Stimulated activated memory B cell treated with anti-CD40 and anti-IgM and Interleukin-4, amounts not matched to agents 10 μg/mL and 1 μg/mL and 100 μg/mL, for 72 hours (primary cell): ENCODE results near the gene MYO5C.
A peak's percentile ranks its signal among the peaks of the same experiment; 100 is the strongest.
"Not testable (repeated sequence)": the region's sequence is repeated elsewhere in the genome, so short reads cannot be mapped to it uniquely, and the experiment has no call there.

Experiments
- ATAC-seq: fragments of 150-1000 bp; cut with Tn5 transposase; 2 replicates; pipeline ENCODE4 v1.10.0; 2021
- H3K27ac Mint-ChIP-seq: one replicate; pipeline ENCODE4 v1.8.0; 2022; ENCODE audit warnings: mild to moderate bottlenecking, mixed read lengths
- H3K27me3 Mint-ChIP-seq: one replicate; pipeline ENCODE4 v1.8.0; 2022; ENCODE audit warnings: mixed read lengths
- H3K36me3 Mint-ChIP-seq: one replicate; pipeline ENCODE4 v1.8.0; 2022; ENCODE audit warnings: mixed read lengths
- H3K4me1 Mint-ChIP-seq: one replicate; pipeline ENCODE4 v1.8.0; 2022; ENCODE audit warnings: mixed read lengths
- H3K4me3 Mint-ChIP-seq: one replicate; pipeline ENCODE4 v1.8.0; 2022; ENCODE audit warnings: mild to moderate bottlenecking, moderate library complexity, mixed read lengths
- H3K9me3 Mint-ChIP-seq: one replicate; pipeline ENCODE4 v1.8.0; 2022; ENCODE audit warnings: mixed read lengths

Gene MYO5C

GRCh38 chr15:52288986-52289385, 6.6 kb downstream of the MYO5C start:
- no peak for ATAC-seq
- peaks cover 44% of the 10 kb centered on the region for H3K4me1 Mint-ChIP-seq
- peaks cover 4% of the 10 kb centered on the region for H3K36me3 Mint-ChIP-seq
- H3K27me3 Mint-ChIP-seq = peaks cover 10% of the 10 kb centered on the region
- H3K4me3 Mint-ChIP-seq = no peak overlapping the region
- H3K9me3 Mint-ChIP-seq = no peaks in the 10 kb centered on the region
- peak overlapping the region; percentile 69 for H3K27ac Mint-ChIP-seq

GRCh38 chr15:52288051-52288942, 7.3 kb downstream of the MYO5C start:
- Mint-ChIP-seq H3K9me3 (no peaks in the 10 kb centered on the region), H3K27ac (peak overlapping the region; percentile 69), H3K36me3 (peaks cover 4% of the 10 kb centered on the region), H3K27me3 (peaks cover 3% of the 10 kb centered on the region), H3K4me3 (no peak overlapping the region), H3K4me1 (peaks cover 37% of the 10 kb centered on the region)
- no peak for ATAC-seq

- no peaks in the 10 kb centered on the region for H3K9me3 Mint-ChIP-seq
- H3K27me3 Mint-ChIP-seq = no peaks in the 10 kb centered on the region
- peaks cover 4% of the 10 kb centered on the region for H3K36me3 Mint-ChIP-seq
- H3K27ac Mint-ChIP-seq = peak overlapping the region; percentile 35
- peaks cover 26% of the 10 kb centered on the region for H3K4me1 Mint-ChIP-seq
- no peak overlapping the region for H3K4me3 Mint-ChIP-seq
- no peak for ATAC-seq
Observed at GRCh38 chr15:52287114-52287513, 8.5 kb downstream of the MYO5C start.

GRCh38 chr15:52285941-52286340, 9.7 kb downstream of the MYO5C start:
- not testable (repeated sequence) for H3K27ac Mint-ChIP-seq, H3K9me3 Mint-ChIP-seq, H3K27me3 Mint-ChIP-seq, H3K4me3 Mint-ChIP-seq, H3K36me3 Mint-ChIP-seq, ATAC-seq
- peaks cover 19% of the 10 kb centered on the region for H3K4me1 Mint-ChIP-seq

- no peaks in the 10 kb centered on the region for H3K27me3 Mint-ChIP-seq
- H3K9me3 Mint-ChIP-seq = no peaks in the 10 kb centered on the region
- no peak overlapping the region for H3K4me3 Mint-ChIP-seq
- no peak for ATAC-seq
- H3K36me3 Mint-ChIP-seq = peaks cover 1% of the 10 kb centered on the region
- peaks cover under 1% of the 10 kb centered on the region for H3K4me1 Mint-ChIP-seq
- no peak overlapping the region for H3K27ac Mint-ChIP-seq
Observed at GRCh38 chr15:52284164-52284563, 11.4 kb downstream of the MYO5C start.

- Mint-ChIP-seq H3K36me3 (no peaks in the 10 kb centered on the region), H3K4me3 (no peak overlapping the region), H3K9me3 (no peaks in the 10 kb centered on the region), H3K27me3 (no peaks in the 10 kb centered on the region), H3K27ac (no peak overlapping the region), H3K4me1 (no peaks in the 10 kb centered on the region)
- no peak for ATAC-seq
Observed at GRCh38 chr15:52283281-52283680, 12.3 kb downstream of the MYO5C start.

- no peaks in the 10 kb centered on the region for H3K27me3 Mint-ChIP-seq
- H3K9me3 Mint-ChIP-seq = no peaks in the 10 kb centered on the region
- ATAC-seq = no peak
- H3K4me3 Mint-ChIP-seq = no peak overlapping the region
- H3K4me1 Mint-ChIP-seq = no peaks in the 10 kb centered on the region
- H3K27ac Mint-ChIP-seq = no peak overlapping the region
- H3K36me3 Mint-ChIP-seq = no peaks in the 10 kb centered on the region
Observed at GRCh38 chr15:52282418-52282817, 13.2 kb downstream of the MYO5C start.

GRCh38 chr15:52281085-52282035, 14.2 kb downstream of the MYO5C start:
- Mint-ChIP-seq H3K36me3 (no peaks in the 10 kb centered on the region), H3K9me3 (no peaks in the 10 kb centered on the region)
- ATAC-seq = no peak

GRCh38 chr15:52280326-52281084, 15.1 kb downstream of the MYO5C start:
- H3K4me3 Mint-ChIP-seq = no peak overlapping the region
- H3K27ac Mint-ChIP-seq = no peak overlapping the region
- no peaks in the 10 kb centered on the region for H3K36me3 Mint-ChIP-seq
- H3K27me3 Mint-ChIP-seq = peaks cover 8% of the 10 kb centered on the region
- no peaks in the 10 kb centered on the region for H3K4me1 Mint-ChIP-seq
- ATAC-seq = no peak
- H3K9me3 Mint-ChIP-seq = no peaks in the 10 kb centered on the region

More at GRCh38 chr15:52281085-52282035, 14.2 kb downstream of the MYO5C start:
- Mint-ChIP-seq H3K27me3 (no peaks in the 10 kb centered on the region), H3K4me3 (no peak overlapping the region), H3K4me1 (no peaks in the 10 kb centered on the region), H3K27ac (no peak overlapping the region)

- ATAC-seq = no peak
- H3K9me3 Mint-ChIP-seq = no peaks in the 10 kb centered on the region
- no peak overlapping the region for H3K27ac Mint-ChIP-seq
- no peak overlapping the region for H3K4me3 Mint-ChIP-seq
- H3K27me3 Mint-ChIP-seq = peaks cover 8% of the 10 kb centered on the region
- H3K4me1 Mint-ChIP-seq = no peaks in the 10 kb centered on the region
- no peaks in the 10 kb centered on the region for H3K36me3 Mint-ChIP-seq
Observed at GRCh38 chr15:52278636-52279367, 16.8 kb downstream of the MYO5C start.

- Mint-ChIP-seq H3K36me3 (no peaks in the 10 kb centered on the region), H3K4me1 (no peaks in the 10 kb centered on the region), H3K27ac (no peak overlapping the region), H3K9me3 (no peaks in the 10 kb centered on the region), H3K4me3 (no peak overlapping the region), H3K27me3 (peaks cover 8% of the 10 kb centered on the region)
- no peak for ATAC-seq
Observed at GRCh38 chr15:52278135-52278534, 17.5 kb downstream of the MYO5C start.

GRCh38 chr15:52277575-52277974, 18.0 kb downstream of the MYO5C start:
- H3K4me1 Mint-ChIP-seq = no peaks in the 10 kb centered on the region
- no peak for ATAC-seq
- peaks cover 8% of the 10 kb centered on the region for H3K27me3 Mint-ChIP-seq
- no peaks in the 10 kb centered on the region for H3K36me3 Mint-ChIP-seq
- H3K9me3 Mint-ChIP-seq = no peaks in the 10 kb centered on the region
- H3K4me3 Mint-ChIP-seq = no peak overlapping the region
- H3K27ac Mint-ChIP-seq = no peak overlapping the region

- no peaks in the 10 kb centered on the region for H3K36me3 Mint-ChIP-seq
- H3K9me3 Mint-ChIP-seq = no peaks in the 10 kb centered on the region
- no peak for ATAC-seq
- H3K27me3 Mint-ChIP-seq = peaks cover 8% of the 10 kb centered on the region
- no peaks in the 10 kb centered on the region for H3K4me1 Mint-ChIP-seq
- no peak overlapping the region for H3K27ac Mint-ChIP-seq
- no peak overlapping the region for H3K4me3 Mint-ChIP-seq
Observed at GRCh38 chr15:52276256-52276770, 19.3 kb downstream of the MYO5C start.

- Mint-ChIP-seq H3K36me3 (peaks cover 9% of the 10 kb centered on the region), H3K27me3 (no peaks in the 10 kb centered on the region), H3K9me3 (no peaks in the 10 kb centered on the region), H3K4me1 (peaks cover 34% of the 10 kb centered on the region), H3K4me3 (no peak overlapping the region), H3K27ac (peak overlapping the region; percentile 98)
- no peak for ATAC-seq
Observed at GRCh38 chr15:52263563-52264282, 31.9 kb downstream of the MYO5C start.
